Measurements from ENCODE around the gene ITFG2.

Gene ITFG2

GRCh38 chr12:2794191-2794735, 18.2 kb upstream of the ITFG2 start:
- no peak for DNase-seq (ENCODE audit: low read depth)
- peak overlapping the region; percentile 81 for H3K4me3 ChIP-seq (ENCODE audit: low read depth, low read length)

- H3K4me3 ChIP-seq (ENCODE audit: low read depth, low read length), result peak within 1 kb of the TSS; percentile 81
- DNase-seq (ENCODE audit: low read depth), result peak; percentile 51
Observed at GRCh38 chr12:2794736-2795289, 17.7 kb upstream of the ITFG2 start, which contains the start of gene FKBP4. FKBP4 (plus strand) TSS chr12:2794970; CDS start chr12:2795140, 170 bp downstream.

- DNase-seq (ENCODE audit: low read depth), result no peak
- peak overlapping the region; percentile 81 for H3K4me3 ChIP-seq (ENCODE audit: low read depth, low read length)
Observed at GRCh38 chr12:2795291-2796186, 16.9 kb upstream of the ITFG2 start.

- no peak for DNase-seq (ENCODE audit: low read depth)
Observed at GRCh38 chr12:2796187-2796666, 16.2 kb upstream of the ITFG2 start.

GRCh38 chr12:2797721-2798418, 14.6 kb upstream of the ITFG2 start:
- H3K4me3 ChIP-seq (ENCODE audit: low read depth, low read length), result no peak overlapping the region
- no peak for DNase-seq (ENCODE audit: low read depth)

More at GRCh38 chr12:2796187-2796666, 16.2 kb upstream of the ITFG2 start:
- H3K4me3 ChIP-seq (ENCODE audit: low read depth, low read length), result peak overlapping the region; percentile 81

- DNase-seq (ENCODE audit: low read depth), result no peak
- H3K4me3 ChIP-seq (ENCODE audit: low read depth, low read length), result no peak overlapping the region
Observed at GRCh38 chr12:2800046-2800570, 12.4 kb upstream of the ITFG2 start.

- H3K4me3 ChIP-seq (ENCODE audit: low read depth, low read length), result no peak overlapping the region
Observed at GRCh38 chr12:2801044-2801783, 11.3 kb upstream of the ITFG2 start.

GRCh38 chr12:2803635-2804392, 8.7 kb upstream of the ITFG2 start:
- no peak overlapping the region for H3K4me3 ChIP-seq (ENCODE audit: low read depth, low read length)
- DNase-seq (ENCODE audit: low read depth), result no peak

More at GRCh38 chr12:2801044-2801783, 11.3 kb upstream of the ITFG2 start:
- DNase-seq (ENCODE audit: low read depth), result no peak

GRCh38 chr12:2804393-2805142, 7.9 kb upstream of the ITFG2 start:
- peak; percentile 62 for DNase-seq (ENCODE audit: low read depth)
- H3K4me3 ChIP-seq (ENCODE audit: low read depth, low read length), result no peak overlapping the region

- no peak for DNase-seq (ENCODE audit: low read depth)
- H3K4me3 ChIP-seq (ENCODE audit: low read depth, low read length), result no peak overlapping the region
Observed at GRCh38 chr12:2805143-2805520, 7.3 kb upstream of the ITFG2 start.

GRCh38 chr12:2806700-2807099, 5.8 kb upstream of the ITFG2 start:
- H3K4me3 ChIP-seq (ENCODE audit: low read depth, low read length), result no peak overlapping the region

GRCh38 chr12:2811801-2812200, 667 bp upstream of the ITFG2 start:
- H3K4me3 ChIP-seq (ENCODE audit: low read depth, low read length), result peak overlapping the region; percentile 67
- DNase-seq (ENCODE audit: low read depth), result no peak

More at GRCh38 chr12:2806700-2807099, 5.8 kb upstream of the ITFG2 start:
- no peak for DNase-seq (ENCODE audit: low read depth)

- peak overlapping the region; percentile 67 for H3K4me3 ChIP-seq (ENCODE audit: low read depth, low read length)
- DNase-seq (ENCODE audit: low read depth), result no peak
Observed at GRCh38 chr12:2813214-2814185, 1.0 kb downstream of the ITFG2 start.

GRCh38 chr12:2819810-2820209, 7.3 kb downstream of the ITFG2 start:
- no peak for DNase-seq (ENCODE audit: low read depth)
- no peak overlapping the region for H3K4me3 ChIP-seq (ENCODE audit: low read depth, low read length)

- no peak for DNase-seq (ENCODE audit: low read depth)
Observed at GRCh38 chr12:2820432-2820831, 8.0 kb downstream of the ITFG2 start.

GRCh38 chr12:2823483-2823882, 11.0 kb downstream of the ITFG2 start:
- H3K4me3 ChIP-seq (ENCODE audit: low read depth, low read length), result no peak overlapping the region
- DNase-seq (ENCODE audit: low read depth), result no peak

More at GRCh38 chr12:2820432-2820831, 8.0 kb downstream of the ITFG2 start:
- H3K4me3 ChIP-seq (ENCODE audit: low read depth, low read length), result no peak overlapping the region
